ENCODE data around the gene TMEM50B. TPM values are rescaled to one million over a fixed set of nuclear protein-coding genes. Genes with fewer than 3 reads are reported as not detected.

TMEM50B gene
- polyA plus RNA-seq, 3 donors = 33.8 to 43.0 (median 38.2) TPM

- Mint-ChIP-seq H3K27ac (peak overlapping the region; percentile 84 to 92 (median 87)), H3K4me1 (peaks cover 15% of the 10 kb centered on the region), H3K4me3 (peak overlapping the region; percentile 90 to 95), H3K9me3 (peaks cover 0 to 2% (median 1%) of the 10 kb centered on the region in 7 donors), H3K36me3 (peaks cover 3 to 6% of the 10 kb centered on the region in 2 donors), H3K27me3 (ENCODE audit: low read depth in 3 of 3) (peaks cover 0 to 1% (median 0%) of the 10 kb centered on the region in 3 donors)
- peak overlapping the region; percentile 85 for H2AFZ ChIP-seq (ENCODE audit: insufficient read depth, low read depth, low read length, poor library complexity, severe bottlenecking)
- peaks cover 5% of the 10 kb centered on the region for H4K20me1 ChIP-seq (ENCODE audit: insufficient read depth, low read length)
- no peak for TF ChIP-seq CTCF (IDR thresholded peaks at IDR 0.05)
- no peak for DNase-seq
- no peaks in the 10 kb centered on the region for H3K36me3 ChIP-seq (replicated peaks in 1 of 2; ENCODE audit: control insufficient read depth in 1 of 2, insufficient read depth in 2 of 2, low read length in 2 of 2)
- H3K27me3 ChIP-seq (ENCODE audit: control insufficient read depth in 2 of 2, insufficient read depth in 2 of 2, low read length in 2 of 2) = no peaks in the 10 kb centered on the region
- H3K4me1 ChIP-seq (ENCODE audit: control insufficient read depth in 1 of 2, insufficient read depth in 2 of 2, low read length in 2 of 2) = peaks cover 14 to 19% of the 10 kb centered on the region in 2 donors
- intact Hi-C loops (cut with micrococcal nuclease) = loop anchor here in 1 of 2 donors (2.0 kb wide), 1 partner anchor 65 kb away; the partner anchor contains the start of genes GART and SON
- 79% methylated on average over 9 of the region's 9 CpGs for WGBS (ENCODE audit: insufficient coverage)
- H3K27ac ChIP-seq (ENCODE audit: low read depth in 1 of 2, low read length in 2 of 2) = peak overlapping the region in 1 of 2 donors; percentile 94
- H3K9ac ChIP-seq (ENCODE audit: insufficient read depth, low read length, poor library complexity, severe bottlenecking) = peak overlapping the region; percentile 98
- no peaks in the 10 kb centered on the region for H3K9me3 ChIP-seq (replicated peaks in 1 of 2; ENCODE audit: control insufficient read depth in 1 of 2, insufficient read depth in 1 of 2, low read length in 2 of 2)
- peak overlapping the region; percentile 77 to 88 (median 82) for H3K4me3 ChIP-seq (replicated peaks in 1 of 3; ENCODE audit: low read depth in 2 of 3, low read length in 3 of 3)
- peak overlapping the region; percentile 87 for H3K4me2 ChIP-seq (replicated peaks; ENCODE audit: extremely low read depth, low read length, poor library complexity, severe bottlenecking)
- H3K79me2 ChIP-seq (ENCODE audit: insufficient read depth, low read length) = peaks cover 43% of the 10 kb centered on the region
Observed at GRCh38 chr21:33478182-33478581, 1.6 kb downstream of the TMEM50B start.

GRCh38 chr21:33477066-33477465, 2.7 kb downstream of the TMEM50B start:
- no peak overlapping the region for H3K9ac ChIP-seq (ENCODE audit: insufficient read depth, low read length, poor library complexity, severe bottlenecking)

More at GRCh38 chr21:33477066-33477465, 2.7 kb downstream of the TMEM50B start:
- H3K9me3 ChIP-seq (replicated peaks in 1 of 2; ENCODE audit: control insufficient read depth in 1 of 2, insufficient read depth in 1 of 2, low read length in 2 of 2) = no peaks in the 10 kb centered on the region
- WGBS (ENCODE audit: insufficient coverage) = 100% methylated on average over 1 of the region's 7 CpGs
- TF ChIP-seq CTCF (IDR thresholded peaks at IDR 0.05) = no peak
- peaks cover 0 to 6% (median 1%) of the 10 kb centered on the region in 7 donors for H3K9me3 Mint-ChIP-seq
- H3K36me3 ChIP-seq (replicated peaks in 1 of 2; ENCODE audit: control insufficient read depth in 1 of 2, insufficient read depth in 2 of 2, low read length in 2 of 2) = no peaks in the 10 kb centered on the region
- peaks cover 3 to 6% of the 10 kb centered on the region in 2 donors for H3K36me3 Mint-ChIP-seq
- H3K79me2 ChIP-seq (ENCODE audit: insufficient read depth, low read length) = peaks cover 48% of the 10 kb centered on the region
- H3K4me1 Mint-ChIP-seq = peaks cover 15% of the 10 kb centered on the region
- no peak for DNase-seq
- no peak overlapping the region for H3K27ac Mint-ChIP-seq
- intact Hi-C loops (cut with micrococcal nuclease) = no loop called here
- H3K4me1 ChIP-seq (ENCODE audit: control insufficient read depth in 1 of 2, insufficient read depth in 2 of 2, low read length in 2 of 2) = peaks cover 14 to 19% of the 10 kb centered on the region in 2 donors
- H4K20me1 ChIP-seq (ENCODE audit: insufficient read depth, low read length) = peaks cover 5% of the 10 kb centered on the region
- no peaks in the 10 kb centered on the region for H3K27me3 ChIP-seq (ENCODE audit: control insufficient read depth in 2 of 2, insufficient read depth in 2 of 2, low read length in 2 of 2)
- peaks cover 0 to 1% (median 0%) of the 10 kb centered on the region in 3 donors for H3K27me3 Mint-ChIP-seq (ENCODE audit: low read depth in 3 of 3)
- H3K27ac ChIP-seq (ENCODE audit: low read depth in 1 of 2, low read length in 2 of 2) = no peak overlapping the region
- no peak overlapping the region for H3K4me3 ChIP-seq (replicated peaks in 1 of 3; ENCODE audit: low read depth in 2 of 3, low read length in 3 of 3)
- H3K4me3 Mint-ChIP-seq = no peak overlapping the region
- H3K4me2 ChIP-seq (replicated peaks; ENCODE audit: extremely low read depth, low read length, poor library complexity, severe bottlenecking) = no peak overlapping the region
- H2AFZ ChIP-seq (ENCODE audit: insufficient read depth, low read depth, low read length, poor library complexity, severe bottlenecking) = no peak overlapping the region
